ENCODE measurements around the gene OR13C8.

- no peak for TF ChIP-seq SIN3A (IDR thresholded peaks at IDR 0.05; ENCODE audit: low read depth)
- no peak for TF ChIP-seq POLR2A (IDR thresholded peaks at IDR 0.05; ENCODE audit: borderline replicate concordance, extremely low read depth, insufficient read depth, insufficient read length)
- no peak for TF ChIP-seq REST (IDR thresholded peaks at IDR 0.05; ENCODE audit: low read depth)
- no peak for TF ChIP-seq EZH2 (IDR thresholded peaks at IDR 0.05)
- TF ChIP-seq ZNF274 (IDR thresholded peaks at IDR 0.05; ENCODE audit: low read depth, low read length) = no peak
- TF ChIP-seq SRF (IDR thresholded peaks at IDR 0.05; ENCODE audit: low read depth) = no peak
- TF ChIP-seq JUND (IDR thresholded peaks at IDR 0.05) = no peak
- no peak for TF ChIP-seq CTCF (IDR thresholded peaks at IDR 0.05 in 2 of 3, conservative IDR thresholded peaks at IDR 0.05 in 1 of 3; ENCODE audit: borderline replicate concordance in 1 of 3, insufficient read depth in 1 of 3, low read depth in 2 of 3, low read length in 2 of 3)
- TF ChIP-seq CEBPB (IDR thresholded peaks at IDR 0.05; ENCODE audit: low read depth) = no peak
- no peak for TF ChIP-seq SP1 (IDR thresholded peaks at IDR 0.05; ENCODE audit: low read depth)
- no peak for TF ChIP-seq ZFX (IDR thresholded peaks at IDR 0.05)
These were observed 4.6 kb upstream of the OR13C8 start for GRCh38 chr9:104564358-104564757.
